H1 (cell line): ENCODE results near the gene ASS1. TPM values are rescaled to one million over a fixed set of nuclear protein-coding genes. Genes with fewer than 3 reads are reported as not detected.

ENCODE experiments used
- CTCF ChIA-PET: fragments of 300-600 bp; sonication (Branson Sonifier 250); formaldehyde crosslinking; loops from one replicate; lab custom pipeline; 2021; ENCODE audit not compliant: partially characterized antibody; lab: Charles Lee
- POLR2A ChIA-PET: fragments of 300-600 bp; sonication (Branson Sonifier 250); formaldehyde crosslinking; loops from one replicate; lab custom pipeline; 2021; ENCODE audit warnings: inconsistent platforms; ENCODE audit not compliant: partially characterized antibody; lab: Charles Lee
- DNase-seq, 2 experiments: peaks; one replicate each; pipeline versions ENCODE4 v3.0.0 to v3.0.0-alpha.2; 2010 to 2022; ENCODE audit warnings: low spot score in 2 of 2, low read depth in 1 of 2, mixed read lengths in 1 of 2
- FAIRE-seq: peaks from 2 replicates; lab custom pipeline; 2011; peaks lifted over from hg19 to GRCh38; lab: Jason Lieb, UNC
- H2AFZ ChIP-seq: 2 replicates; pipeline ENCODE4 v1.8.1; 2012; ENCODE audit warnings: low read length, inconsistent platforms
- H2AK5ac ChIP-seq: 2 replicates; pipeline ENCODE4 v1.6.1; 2013; ENCODE audit warnings: low read depth, low read length
- H2BK120ac ChIP-seq: replicated peaks from 2 replicates; pipeline ENCODE3; 2013; ENCODE audit warnings: low read depth, low read length, inconsistent platforms
- H2BK12ac ChIP-seq: 2 replicates; pipeline ENCODE4 v1.6.1; 2013; ENCODE audit warnings: low read depth, low read length
- H2BK15ac ChIP-seq: 2 replicates; pipeline ENCODE4 v1.6.1; 2013; ENCODE audit warnings: low read length
- H2BK20ac ChIP-seq: 2 replicates; pipeline ENCODE4 v1.6.1; 2013; ENCODE audit warnings: low read length
- H2BK5ac ChIP-seq: 2 replicates; pipeline ENCODE4 v1.6.1; 2013; ENCODE audit warnings: low read depth, low read length
- H3K14ac ChIP-seq: 2 replicates; pipeline ENCODE4 v1.6.1; 2013; ENCODE audit warnings: inconsistent platforms; ENCODE audit not compliant: insufficient read length
- H3K18ac ChIP-seq: 2 replicates; pipeline ENCODE4 v1.6.1; 2013; ENCODE audit warnings: low read length; ENCODE audit errors: extremely low read depth
- H3K23ac ChIP-seq: 2 replicates; pipeline ENCODE4 v1.6.1; 2013; ENCODE audit warnings: inconsistent platforms; ENCODE audit not compliant: insufficient read length
- H3K23me2 ChIP-seq: 2 replicates; pipeline ENCODE4 v1.6.1; 2013; ENCODE audit warnings: low read depth, low read length
- H3K27ac ChIP-seq: 2 replicates; pipeline ENCODE4 v1.6.1; 2011; ENCODE audit warnings: low read depth, low read length, inconsistent platforms
- H3K27me3 ChIP-seq, 4 experiments: replicated peaks in 1 of 4; 1 replicate in 1 of 4; 2 replicates in 3 of 4; pipeline versions ENCODE4 v1.6.1 to v1.8.1; 2011 to 2013; ENCODE audit warnings: low read length in 3 of 4, mild to moderate bottlenecking in 3 of 4, inconsistent platforms in 2 of 4, mixed read lengths in 2 of 4, moderate library complexity in 1 of 4; ENCODE audit not compliant: control insufficient read depth in 3 of 4, insufficient read depth in 3 of 4; ENCODE audit errors: extremely low read depth in 1 of 4
- H3K36me3 ChIP-seq, 4 experiments: 2 replicates each; pipeline versions ENCODE4 v1.6.1 to v1.8.1; 2011 to 2013; ENCODE audit warnings: mild to moderate bottlenecking in 4 of 4, low read length in 3 of 4, moderate library complexity in 2 of 4, control low read depth in 1 of 4, inconsistent platforms in 1 of 4; ENCODE audit not compliant: insufficient read depth in 4 of 4, control insufficient read depth in 2 of 4
- H3K4ac ChIP-seq: replicated peaks from 2 replicates; pipeline ENCODE3; 2013; ENCODE audit warnings: low read length, low read depth, mixed read lengths, inconsistent platforms; ENCODE audit not compliant: insufficient read length
- H3K4me1 ChIP-seq, 4 experiments: replicated peaks in 1 of 4; 1 replicate in 1 of 4; 2 replicates in 3 of 4; pipeline versions ENCODE4 v1.6.1 to v1.8.1; 2011 to 2013; ENCODE audit warnings: low read length in 3 of 4, inconsistent platforms in 2 of 4, mixed read lengths in 1 of 4; ENCODE audit not compliant: insufficient read depth in 4 of 4, control insufficient read depth in 3 of 4
- H3K4me2 ChIP-seq, 2 experiments: 2 replicates each; pipeline versions ENCODE4 v1.6.1 to v1.8.1; 2011 to 2013; ENCODE audit warnings: low read depth in 2 of 2, low read length in 2 of 2, control low read depth in 1 of 2, inconsistent platforms in 1 of 2, mild to moderate bottlenecking in 1 of 2; ENCODE audit not compliant: insufficient read depth in 1 of 2
- H3K4me3 ChIP-seq, 4 experiments: fragments of 200-600, 300-600 bp in 1 of 4; sonication (generic), shearing (Covaris generic), sonication (Bioruptor Twin) in 1 of 4; 2 replicates each; pipeline versions ENCODE4 v1.5.1 to v1.8.1; 2011 to 2016; ENCODE audit warnings: low read length in 4 of 4, low read depth in 3 of 4, control low read depth in 2 of 4, inconsistent platforms in 2 of 4, mild to moderate bottlenecking in 2 of 4, mixed read lengths in 1 of 4, moderate library complexity in 1 of 4; ENCODE audit not compliant: insufficient read depth in 2 of 4; ENCODE audit errors: extremely low read depth in 1 of 4
- H3K56ac ChIP-seq: replicated peaks from 2 replicates; pipeline ENCODE3; 2013; ENCODE audit warnings: low read depth, mild to moderate bottlenecking, mixed read lengths, low read length, inconsistent platforms; ENCODE audit not compliant: insufficient read length
- H3K79me1 ChIP-seq: 2 replicates; pipeline ENCODE4 v1.6.1; 2013; ENCODE audit warnings: low read depth, low read length, control low read depth
- H3K79me2 ChIP-seq, 2 experiments: 2 replicates each; pipeline versions ENCODE4 v1.6.1 to v1.8.1; 2012 to 2013; ENCODE audit warnings: low read length in 2 of 2, mild to moderate bottlenecking in 2 of 2, inconsistent platforms in 1 of 2; ENCODE audit not compliant: insufficient read depth in 2 of 2, control insufficient read depth in 1 of 2
- H3K9ac ChIP-seq, 4 experiments: replicated peaks in 1 of 4; 1 replicate in 1 of 4; 2 replicates in 3 of 4; pipeline versions ENCODE4 v1.6.1 to v1.8.1; 2011 to 2013; ENCODE audit warnings: low read depth in 3 of 4, low read length in 3 of 4, control low read depth in 2 of 4, mild to moderate bottlenecking in 2 of 4, moderate library complexity in 2 of 4, inconsistent platforms in 1 of 4; ENCODE audit errors: extremely low read depth in 1 of 4
- H3K9me3 ChIP-seq, 2 experiments: 2 replicates each; pipeline versions ENCODE4 v1.6.1 to v1.8.1; 2012 to 2013; ENCODE audit warnings: mild to moderate bottlenecking in 2 of 2, moderate library complexity in 2 of 2, control low read depth in 1 of 2, inconsistent platforms in 1 of 2, low read depth in 1 of 2, low read length in 1 of 2, mixed read lengths in 1 of 2; ENCODE audit not compliant: insufficient read depth in 2 of 2
- H4K20me1 ChIP-seq, 2 experiments: replicated peaks in 1 of 2; 2 replicates each; pipeline versions ENCODE3 to v1.8.1; 2011 to 2013; ENCODE audit warnings: inconsistent platforms in 2 of 2, low read length in 2 of 2, mild to moderate bottlenecking in 1 of 2; ENCODE audit not compliant: insufficient read depth in 2 of 2, control insufficient read depth in 1 of 2
- H4K5ac ChIP-seq: 2 replicates; pipeline ENCODE4 v1.6.1; 2013; ENCODE audit warnings: low read length, low read depth, mixed read lengths, inconsistent platforms; ENCODE audit not compliant: insufficient read length
- H4K8ac ChIP-seq: 2 replicates; pipeline ENCODE4 v1.8.0; 2013; ENCODE audit warnings: mild to moderate bottlenecking, moderate library complexity, low read length, inconsistent platforms; ENCODE audit not compliant: insufficient read depth; ENCODE audit errors: extremely low read depth
- H4K91ac ChIP-seq: replicated peaks from 2 replicates; pipeline ENCODE3; 2013; ENCODE audit warnings: low read length, mixed read lengths, inconsistent platforms; ENCODE audit not compliant: insufficient read length
- SP1 ChIP-seq: IDR thresholded peaks from 2 replicates; pipeline ENCODE4 v1.6.1; 2011; ENCODE audit warnings: low read depth, low read length
- WGBS, 2 experiments: shearing (Covaris generic) in 1 of 2; methylation state at CpG; one replicate each; pipeline versions ENCODE4 v1.1.6 to v1.1.7; 2013 to 2015; ENCODE audit warnings: low lambda C conversion rate in 2 of 2, mixed read lengths in 2 of 2, inconsistent platforms in 1 of 2, low coverage in 1 of 2, missing lambda C conversion rate in 1 of 2; ENCODE audit not compliant: insufficient replicate concordance in 2 of 2, insufficient coverage in 1 of 2, insufficient read length in 1 of 2; ENCODE audit errors: extremely low coverage in 1 of 2, missing lambda C conversion rate in 1 of 2; 5-methylcytosine and 5-hydroxymethylcytosine counted together
- polyA plus RNA-seq, 7 experiments: library from polyadenylated mRNA; depleted of rRNA in 3 of 7; stranded (reverse) in 5 of 7; unstranded in 2 of 7; fragments of >200 nt in 5 of 7; fragments of 200-250 nt in 2 of 7; gene quantifications; 1 replicate in 5 of 7; 2 replicates in 1 of 7; 4 replicates in 1 of 7; pipeline versions ENCODE4 v1.2.1 to v1.2.3, GENCODE V29; 2011 to 2013; ENCODE audit warnings: missing spikeins in 2 of 7, mixed read lengths in 2 of 7
- total RNA-seq: library from RNA; stranded (reverse); fragmentation: NEBNext Ultra II Directional; extraction: Animal tissue kit (Norgen Biotek cat#: 25700); gene quantifications from 2 replicates; pipeline ENCODE4 v1.2.1, GENCODE V29; 2021

ASS1 gene
- total and polyA plus RNA-seq, 2 of the 8 experiments (the other 6 are each of a cell fraction or from before 2014, with no cell fraction given), result 108 to 296 TPM

- Histone ChIP-seq H3K4me1 (no peaks in the 10 kb centered on the region), H2AK5ac (no peak overlapping the region), H3K9me3 (peaks cover 4 to 5% of the 10 kb centered on the region in 2 experiments; a peak in 1 of 4 replicates), H4K91ac (no peak overlapping the region), H3K18ac (no peak overlapping the region)
- CTCF ChIA-PET, result interaction anchor here (1.0 kb wide), 1 partner anchor 17 kb away, joined by 3 read pairs; no protein-coding TSS in a partner anchor
- no peak for TF ChIP-seq SP1
- TF ChIP-seq, all 59 proteins: peak for 0
- Histone ChIP-seq H2BK20ac (no peak overlapping the region), H3K36me3 (no peaks in the 10 kb centered on the region), H3K4me3 (no peak overlapping the region), H3K23me2 (no peaks in the 10 kb centered on the region), H3K27ac (no peak overlapping the region), H2BK12ac (no peak overlapping the region), H2BK120ac (no peak overlapping the region), H4K20me1 (no peaks in the 10 kb centered on the region), H4K8ac (no peak overlapping the region), H3K23ac (no peak overlapping the region), H3K27me3 (no peaks in the 10 kb centered on the region), H2BK5ac (no peak overlapping the region), H2BK15ac (no peak overlapping the region), H3K4me2 (no peak overlapping the region), H3K14ac (no peak overlapping the region), H3K9ac (no peak overlapping the region), H4K5ac (no peak overlapping the region), H3K4ac (no peak overlapping the region), H3K79me1 (no peaks in the 10 kb centered on the region), H3K79me2 (no peaks in the 10 kb centered on the region), H3K56ac (no peak overlapping the region), H2AFZ (no peak overlapping the region)
- POLR2A ChIA-PET, result no interaction called here
- FAIRE-seq (no peak), DNase-seq (no peak)
- 46% methylated on average over 2 of the region's 2 CpGs; no CpG with 5 or more reads in 1 of the 2 experiments for WGBS, 2 experiments
Observed at GRCh38 chr9:130508218-130508617, 63.5 kb downstream of the ASS1 start.
